GM12874 (cell line): ENCODE measurements around the gene PCNP.

Experiments used
- CTCF ChIP-seq: IDR thresholded peaks from 2 replicates; pipeline ENCODE4 v1.5.1; 2011; ENCODE audit warnings: low read depth, mild to moderate bottlenecking, control low read depth, low read length, moderate library complexity; ENCODE audit not compliant: insufficient read depth

Gene PCNP

GRCh38 chr3:101549473-101549872 lies 24.5 kb upstream of the PCNP start:
- TF ChIP-seq CTCF, result no peak

GRCh38 chr3:101556064-101556463 lies 17.9 kb upstream of the PCNP start:
- TF ChIP-seq CTCF, result no peak

GRCh38 chr3:101561630-101562328 lies 12.2 kb upstream of the PCNP start, which contains the start of gene TRMT10C:
TSS of gene TRMT10C (plus strand) at chr3:101561868. CDS start at chr3:101564782, 2,914 bp downstream.
- no peak for TF ChIP-seq CTCF

- no peak for TF ChIP-seq CTCF
Measured at GRCh38 chr3:101567528-101568317, 6.3 kb upstream of the PCNP start.

GRCh38 chr3:101571028-101571895 lies 2.7 kb upstream of the PCNP start:
- no peak for TF ChIP-seq CTCF

GRCh38 chr3:101574388-101575112 lies 570 bp downstream of the PCNP start:
- TF ChIP-seq CTCF, result no peak

- no peak for TF ChIP-seq CTCF
Measured at GRCh38 chr3:101577286-101577685, 3.3 kb downstream of the PCNP start.
